ENCODE measurements around the gene RHOH.

RHOH gene

GRCh38 chr4:40205259-40206198 is 8.7 kb downstream of the RHOH start:
- peak; percentile 53 for TF ChIP-seq POLR2A (IDR thresholded peaks at IDR 0.05; ENCODE audit: low read length)
- no peak for TF ChIP-seq GATA1 (IDR thresholded peaks at IDR 0.05; ENCODE audit: low read depth, low read length)
- DNase-seq, result peak; percentile 60 to 87

- peak; percentile 39 for DNase-seq
These were observed 9.6 kb downstream of the RHOH start for GRCh38 chr4:40206426-40206825.

GRCh38 chr4:40209401-40209800 is 12.6 kb downstream of the RHOH start:
- no peak for TF ChIP-seq GATA1 (IDR thresholded peaks at IDR 0.05; ENCODE audit: low read depth, low read length)
- no peak for TF ChIP-seq POLR2A (IDR thresholded peaks at IDR 0.05; ENCODE audit: low read length)
- DNase-seq, result no peak

More at GRCh38 chr4:40206426-40206825, 9.6 kb downstream of the RHOH start:
- TF ChIP-seq GATA1 (IDR thresholded peaks at IDR 0.05; ENCODE audit: low read depth, low read length) (no peak), POLR2A (IDR thresholded peaks at IDR 0.05; ENCODE audit: low read length) (no peak)

GRCh38 chr4:40210776-40211175 is 13.9 kb downstream of the RHOH start:
- TF ChIP-seq GATA1 (IDR thresholded peaks at IDR 0.05; ENCODE audit: low read depth, low read length), result no peak
- no peak for TF ChIP-seq POLR2A (IDR thresholded peaks at IDR 0.05; ENCODE audit: low read length)
- DNase-seq, result no peak

- no peak for DNase-seq
- TF ChIP-seq POLR2A (IDR thresholded peaks at IDR 0.05; ENCODE audit: low read length) (no peak), GATA1 (IDR thresholded peaks at IDR 0.05; ENCODE audit: low read depth, low read length) (no peak)
These were observed 14.7 kb downstream of the RHOH start for GRCh38 chr4:40211224-40212185.

- TF ChIP-seq POLR2A (IDR thresholded peaks at IDR 0.05; ENCODE audit: low read length), result no peak
- peak; percentile 6 to 32 for DNase-seq
These were observed 16.1 kb downstream of the RHOH start for GRCh38 chr4:40212674-40213527.

GRCh38 chr4:40214038-40214437 is 17.2 kb downstream of the RHOH start:
- no peak for DNase-seq

GRCh38 chr4:40214661-40215418 is 18.0 kb downstream of the RHOH start:
- TF ChIP-seq POLR2A (IDR thresholded peaks at IDR 0.05; ENCODE audit: low read length), result no peak
- no peak for TF ChIP-seq GATA1 (IDR thresholded peaks at IDR 0.05; ENCODE audit: low read depth, low read length)
- no peak for DNase-seq

More at GRCh38 chr4:40214038-40214437, 17.2 kb downstream of the RHOH start:
- TF ChIP-seq POLR2A (IDR thresholded peaks at IDR 0.05; ENCODE audit: low read length) (no peak), GATA1 (IDR thresholded peaks at IDR 0.05; ENCODE audit: low read depth, low read length) (no peak)

GRCh38 chr4:40216622-40217366 is 20.0 kb downstream of the RHOH start:
- TF ChIP-seq GATA1 (IDR thresholded peaks at IDR 0.05; ENCODE audit: low read depth, low read length) (no peak), POLR2A (IDR thresholded peaks at IDR 0.05; ENCODE audit: low read length) (no peak)
- no peak for DNase-seq

- no peak for DNase-seq
- TF ChIP-seq GATA1 (IDR thresholded peaks at IDR 0.05; ENCODE audit: low read depth, low read length) (no peak), POLR2A (IDR thresholded peaks at IDR 0.05; ENCODE audit: low read length) (no peak)
These were observed 24.9 kb downstream of the RHOH start for GRCh38 chr4:40221744-40222143.

- TF ChIP-seq GATA1 (IDR thresholded peaks at IDR 0.05; ENCODE audit: low read depth, low read length) (no peak), POLR2A (IDR thresholded peaks at IDR 0.05; ENCODE audit: low read length) (no peak)
- DNase-seq, result no peak
These were observed 26.5 kb downstream of the RHOH start for GRCh38 chr4:40223343-40223742.

- DNase-seq, result no peak
These were observed 27.6 kb downstream of the RHOH start for GRCh38 chr4:40224432-40224831.

More at GRCh38 chr4:40224432-40224831, 27.6 kb downstream of the RHOH start:
- TF ChIP-seq GATA1 (IDR thresholded peaks at IDR 0.05; ENCODE audit: low read depth, low read length) (no peak), POLR2A (IDR thresholded peaks at IDR 0.05; ENCODE audit: low read length) (no peak)
